ENCODE data around the gene METTL26. TPM values are rescaled to one million over a fixed set of nuclear protein-coding genes. Genes with fewer than 3 reads are reported as not detected.
A peak's percentile ranks its signal among the peaks of the same experiment; 100 is the strongest.

Gene METTL26
- total and polyA plus RNA-seq, 9 of the 15 experiments (the other 6 are each of a cell fraction or from before 2014, with no cell fraction given), result 7.3 to 262 (median 80.9) TPM

DNA sequence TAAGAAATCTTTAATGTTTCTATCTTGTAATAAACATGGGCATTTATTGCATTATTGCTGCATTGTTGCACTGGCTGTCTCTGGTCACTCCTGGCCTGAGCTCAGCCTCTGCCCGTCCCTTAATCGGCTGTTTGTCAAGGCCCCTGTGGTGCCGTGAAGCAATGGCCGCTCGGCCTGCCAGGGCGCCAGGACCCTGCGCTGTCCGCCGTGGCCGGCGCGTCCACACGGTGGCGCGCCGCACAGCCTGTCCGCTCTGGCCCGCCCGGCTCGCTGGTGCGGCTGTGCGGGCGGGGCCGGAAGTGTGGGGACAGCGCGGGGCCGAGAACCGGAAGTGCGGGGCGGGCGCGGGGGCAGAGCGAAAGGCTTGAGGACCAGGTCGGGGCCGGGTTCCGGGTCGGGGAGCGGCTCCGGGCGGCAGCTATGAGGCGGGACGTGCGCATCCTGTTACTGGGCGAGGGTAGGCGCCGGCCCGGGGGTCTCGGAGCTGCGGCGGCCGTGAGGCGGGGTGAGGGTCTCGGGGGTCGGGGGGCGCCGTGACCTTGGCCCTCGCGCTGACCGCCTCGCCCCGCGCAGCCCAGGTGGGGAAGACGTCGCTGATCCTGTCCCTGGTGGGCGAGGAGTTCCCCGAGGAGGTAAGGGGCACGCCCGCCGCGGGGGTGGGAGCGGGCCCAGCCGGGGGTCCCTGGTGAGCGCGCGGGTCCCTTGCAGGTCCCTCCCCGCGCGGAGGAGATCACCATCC, 31.8 kb upstream of the METTL26 start, which contains the start of gene RHOT2 (continued):
- TF ChIP-seq FOXA3 (CRISPR knock-in tag; conservative IDR thresholded peaks at IDR 0.05 in 1 of 2, IDR thresholded peaks at IDR 0.05 in 1 of 2) (no peak), TAF15 (IDR thresholded peaks at IDR 0.05; ENCODE audit: low read depth, low read length) (no peak), PHF8 (IDR thresholded peaks at IDR 0.05; ENCODE audit: borderline replicate concordance, low read length) (peak; percentile 76; the same call in 1 of the 2 replicates), BMI1 (IDR thresholded peaks at IDR 0.05; ENCODE audit: low read length) (no peak), KDM1A (IDR thresholded peaks at IDR 0.05) (no peak), ZNF512 (tag; IDR thresholded peaks at IDR 0.05) (no peak), ZNF551 (CRISPR knock-in tag; IDR thresholded peaks at IDR 0.05) (no peak), IRF9 (tag; IDR thresholded peaks at IDR 0.05) (no peak), EP400 (IDR thresholded peaks at IDR 0.05) (peak; percentile 55; the same call in 1 of the 2 replicates), CREB3 (tag; conservative IDR thresholded peaks at IDR 0.05; ENCODE audit: low read depth) (no peak), ZNF431 (CRISPR knock-in tag; IDR thresholded peaks at IDR 0.05) (no peak), ZNF699 (CRISPR knock-in tag; IDR thresholded peaks at IDR 0.05; ENCODE audit: insufficient replicate concordance) (no peak), ATF1 (CRISPR knock-in tag; IDR thresholded peaks at IDR 0.05) (no peak), ATF1 (tag; IDR thresholded peaks at IDR 0.05) (peak; percentile 72), ZNF253 (CRISPR knock-in tag; conservative IDR thresholded peaks at IDR 0.05) (no peak), NFIX (CRISPR knock-in tag; IDR thresholded peaks at IDR 0.05; ENCODE audit: low read depth) (no peak)
- TF ChIP-seq, protein P1, sequence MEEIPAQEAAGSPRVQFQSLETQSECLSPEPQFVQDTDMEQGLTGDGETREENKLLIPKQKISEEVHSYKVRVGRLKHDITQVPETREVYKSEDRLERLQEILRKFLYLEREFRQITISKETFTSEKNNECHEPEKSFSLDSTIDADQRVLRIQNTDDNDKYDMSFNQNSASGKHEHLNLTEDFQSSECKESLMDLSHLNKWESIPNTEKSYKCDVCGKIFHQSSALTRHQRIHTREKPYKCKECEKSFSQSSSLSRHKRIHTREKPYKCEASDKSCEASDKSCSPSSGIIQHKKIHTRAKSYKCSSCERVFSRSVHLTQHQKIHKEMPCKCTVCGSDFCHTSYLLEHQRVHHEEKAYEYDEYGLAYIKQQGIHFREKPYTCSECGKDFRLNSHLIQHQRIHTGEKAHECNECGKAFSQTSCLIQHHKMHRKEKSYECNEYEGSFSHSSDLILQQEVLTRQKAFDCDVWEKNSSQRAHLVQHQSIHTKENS (CRISPR knock-in tag; IDR thresholded peaks at IDR 0.05), result no peak
- TF ChIP-seq, protein P2, sequence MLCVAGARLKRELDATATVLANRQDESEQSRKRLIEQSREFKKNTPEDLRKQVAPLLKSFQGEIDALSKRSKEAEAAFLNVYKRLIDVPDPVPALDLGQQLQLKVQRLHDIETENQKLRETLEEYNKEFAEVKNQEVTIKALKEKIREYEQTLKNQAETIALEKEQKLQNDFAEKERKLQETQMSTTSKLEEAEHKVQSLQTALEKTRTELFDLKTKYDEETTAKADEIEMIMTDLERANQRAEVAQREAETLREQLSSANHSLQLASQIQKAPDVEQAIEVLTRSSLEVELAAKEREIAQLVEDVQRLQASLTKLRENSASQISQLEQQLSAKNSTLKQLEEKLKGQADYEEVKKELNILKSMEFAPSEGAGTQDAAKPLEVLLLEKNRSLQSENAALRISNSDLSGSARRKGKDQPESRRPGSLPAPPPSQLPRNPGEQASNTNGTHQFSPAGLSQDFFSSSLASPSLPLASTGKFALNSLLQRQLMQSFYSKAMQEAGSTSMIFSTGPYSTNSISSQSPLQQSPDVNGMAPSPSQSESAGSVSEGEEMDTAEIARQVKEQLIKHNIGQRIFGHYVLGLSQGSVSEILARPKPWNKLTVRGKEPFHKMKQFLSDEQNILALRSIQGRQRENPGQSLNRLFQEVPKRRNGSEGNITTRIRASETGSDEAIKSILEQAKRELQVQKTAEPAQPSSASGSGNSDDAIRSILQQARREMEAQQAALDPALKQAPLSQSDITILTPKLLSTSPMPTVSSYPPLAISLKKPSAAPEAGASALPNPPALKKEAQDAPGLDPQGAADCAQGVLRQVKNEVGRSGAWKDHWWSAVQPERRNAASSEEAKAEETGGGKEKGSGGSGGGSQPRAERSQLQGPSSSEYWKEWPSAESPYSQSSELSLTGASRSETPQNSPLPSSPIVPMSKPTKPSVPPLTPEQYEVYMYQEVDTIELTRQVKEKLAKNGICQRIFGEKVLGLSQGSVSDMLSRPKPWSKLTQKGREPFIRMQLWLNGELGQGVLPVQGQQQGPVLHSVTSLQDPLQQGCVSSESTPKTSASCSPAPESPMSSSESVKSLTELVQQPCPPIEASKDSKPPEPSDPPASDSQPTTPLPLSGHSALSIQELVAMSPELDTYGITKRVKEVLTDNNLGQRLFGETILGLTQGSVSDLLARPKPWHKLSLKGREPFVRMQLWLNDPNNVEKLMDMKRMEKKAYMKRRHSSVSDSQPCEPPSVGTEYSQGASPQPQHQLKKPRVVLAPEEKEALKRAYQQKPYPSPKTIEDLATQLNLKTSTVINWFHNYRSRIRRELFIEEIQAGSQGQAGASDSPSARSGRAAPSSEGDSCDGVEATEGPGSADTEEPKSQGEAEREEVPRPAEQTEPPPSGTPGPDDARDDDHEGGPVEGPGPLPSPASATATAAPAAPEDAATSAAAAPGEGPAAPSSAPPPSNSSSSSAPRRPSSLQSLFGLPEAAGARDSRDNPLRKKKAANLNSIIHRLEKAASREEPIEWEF (CRISPR knock-in tag; IDR thresholded peaks at IDR 0.05), result no peak
